ENCODE data around the gene ADM. TPM values are rescaled to one million over a fixed set of nuclear protein-coding genes. Genes with fewer than 3 reads are reported as not detected.

ADM gene, protein sequence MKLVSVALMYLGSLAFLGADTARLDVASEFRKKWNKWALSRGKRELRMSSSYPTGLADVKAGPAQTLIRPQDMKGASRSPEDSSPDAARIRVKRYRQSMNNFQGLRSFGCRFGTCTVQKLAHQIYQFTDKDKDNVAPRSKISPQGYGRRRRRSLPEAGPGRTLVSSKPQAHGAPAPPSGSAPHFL
- total RNA-seq (2022; extraction: Qiagen RNA extraction; ENCODE audit: low read depth): 67.4 to 127 TPM (median 82.1 TPM) in 5 replicates

DNA sequence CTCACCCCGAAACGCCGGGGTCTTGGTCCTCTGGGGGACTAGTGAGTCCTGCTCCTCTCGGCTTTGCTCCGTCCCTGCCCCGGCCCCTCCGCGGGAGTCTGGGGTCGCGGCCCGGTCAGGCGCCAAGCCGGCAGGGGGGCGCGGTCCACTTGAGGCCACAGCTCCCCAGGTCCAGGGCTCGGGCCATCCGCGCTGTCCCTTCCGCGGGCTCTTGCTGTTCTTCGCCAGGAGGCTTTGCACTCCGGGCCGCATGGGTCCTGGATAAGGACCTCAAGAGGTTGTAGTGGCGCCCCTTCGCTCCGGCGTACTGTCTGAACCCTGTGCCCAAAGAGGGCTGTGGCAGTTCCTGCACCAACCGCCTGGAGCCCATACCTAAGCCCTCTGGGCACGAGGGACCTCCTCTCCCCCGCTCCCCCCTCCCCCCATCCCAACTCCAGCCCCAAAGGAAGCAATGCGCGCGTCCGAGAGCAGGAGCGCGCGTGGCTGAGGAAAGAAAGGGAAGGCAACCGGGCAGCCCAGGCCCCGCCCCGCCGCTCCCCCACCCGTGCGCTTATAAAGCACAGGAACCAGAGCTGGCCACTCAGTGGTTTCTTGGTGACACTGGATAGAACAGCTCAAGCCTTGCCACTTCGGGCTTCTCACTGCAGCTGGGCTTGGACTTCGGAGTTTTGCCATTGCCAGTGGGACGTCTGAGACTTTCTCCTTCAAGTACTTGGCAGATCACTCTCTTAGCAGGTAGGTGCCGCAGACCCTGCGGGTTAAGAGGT lies at the start of gene ADM:
Gene ADM (plus strand): TSS at position 579 of the 767 bp plus-strand sequence. CDS start 628 bp downstream, outside the sequence.

DNA sequence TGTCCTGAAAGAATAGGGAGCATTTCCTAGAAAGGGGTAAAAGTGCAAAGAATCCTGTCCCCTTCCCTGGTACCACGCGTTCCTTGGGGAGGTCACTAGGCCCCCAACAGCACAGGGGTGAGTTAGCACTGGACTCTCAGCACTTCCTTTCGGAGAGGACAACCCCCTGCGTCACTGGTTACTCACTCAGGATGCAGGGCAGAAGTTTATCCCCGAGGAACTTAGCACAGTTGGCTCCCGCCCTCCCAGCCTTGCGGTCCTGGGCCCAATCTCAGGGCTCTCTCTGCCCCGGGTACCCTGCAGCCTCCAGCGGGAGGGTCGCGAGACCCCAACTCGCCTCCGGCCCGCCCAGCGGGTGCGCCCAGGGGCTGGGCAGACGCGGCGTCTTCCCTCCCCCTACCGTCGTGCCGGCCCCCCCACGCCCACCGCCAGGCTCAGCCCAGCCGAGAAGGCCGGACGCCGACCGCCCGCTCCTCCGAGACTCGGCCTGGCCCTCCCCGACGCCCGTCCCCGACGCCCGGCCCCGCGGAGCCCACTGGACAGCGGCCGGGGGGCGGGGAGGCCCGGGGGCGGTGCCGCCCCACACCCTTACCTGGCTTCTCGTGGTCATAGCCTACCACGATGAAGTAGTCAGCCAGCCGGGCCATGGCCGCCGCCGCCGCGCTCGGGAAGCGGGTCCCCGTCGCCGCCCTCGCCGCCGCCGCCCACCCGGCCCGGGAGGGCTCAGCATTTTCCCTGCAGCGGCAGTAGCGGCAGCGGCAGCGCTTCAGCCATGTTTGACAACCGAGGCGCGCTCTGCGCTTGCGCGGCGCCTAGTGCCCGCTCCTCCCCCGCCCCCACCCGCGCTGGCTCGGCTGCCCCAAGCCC lies 11.2 kb upstream of the ADM start, which contains the start of gene SBF2:
Gene SBF2 (minus strand): TSS at position 797 of the 867 bp plus-strand sequence. CDS start 150 bp downstream, at position 647.

Other genes with a start within 250 kb of the ADM start
- 11.3 to 18.5 TPM (median 14.8 TPM) in 5 replicates for gene SBF2, start 10.9 kb upstream of the ADM start, total RNA-seq (2022; extraction: Qiagen RNA extraction; ENCODE audit: low read depth)
- 7.8 to 10.1 TPM (median 8.8 TPM) in 5 replicates for gene AMPD3, start 150.2 kb downstream of the ADM start, total RNA-seq (2022; extraction: Qiagen RNA extraction; ENCODE audit: low read depth)
- gene RNF141, start 236.1 kb downstream of the ADM start, total RNA-seq (2022; extraction: Qiagen RNA extraction; ENCODE audit: low read depth): 17.1 to 21.8 TPM (median 20.0 TPM) in 5 replicates